ENCODE results near the gene ELOF1. TPM values are rescaled to one million over a fixed set of nuclear protein-coding genes. Genes with fewer than 3 reads are reported as not detected.

ELOF1 gene
- total and polyA plus RNA-seq, 2 of the 13 experiments (the other 11 are each of a cell fraction or from before 2014, with no cell fraction given) = 14.5 to 43.2 TPM

DNA sequence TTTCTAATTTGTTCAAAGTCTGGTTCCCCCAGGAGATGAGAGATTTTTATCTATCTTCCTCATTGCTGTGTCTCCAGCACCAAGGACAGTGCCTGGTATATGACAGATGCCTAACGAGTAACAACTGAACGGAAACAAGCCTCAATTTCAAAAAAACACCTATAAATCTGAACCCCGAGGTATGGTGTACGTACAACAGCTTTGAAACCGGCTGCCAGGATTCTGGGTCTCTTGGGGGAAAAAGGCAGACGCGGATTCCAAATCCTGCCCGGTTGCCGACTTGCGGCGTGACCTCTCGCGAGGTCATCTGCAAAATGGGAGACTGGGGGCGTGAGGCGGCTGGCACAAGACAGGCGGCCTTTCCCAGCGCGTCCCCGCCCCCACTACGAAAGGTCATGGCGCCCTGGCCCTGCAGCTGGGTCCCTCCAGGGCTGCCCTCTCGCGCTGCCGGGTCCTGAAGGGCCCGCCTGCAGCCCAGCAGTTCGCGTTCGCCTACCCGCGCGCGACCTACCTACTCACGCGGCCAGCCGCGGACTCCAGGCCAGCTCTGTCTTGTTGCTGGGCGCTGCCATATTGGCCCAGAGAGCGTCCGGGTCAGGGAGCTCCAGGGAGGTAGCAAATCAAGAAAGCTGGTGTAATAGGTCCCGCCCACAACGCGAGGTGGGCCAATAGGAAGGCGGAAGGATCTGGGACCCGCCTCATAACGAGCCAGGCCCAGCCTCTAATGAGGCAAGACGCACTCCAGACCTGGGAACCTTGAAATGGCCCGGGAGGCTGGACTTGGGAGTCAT is 30.3 kb downstream of the ELOF1 start, which contains the start of gene ECSIT (continued):
- TF ChIP-seq, protein P1, sequence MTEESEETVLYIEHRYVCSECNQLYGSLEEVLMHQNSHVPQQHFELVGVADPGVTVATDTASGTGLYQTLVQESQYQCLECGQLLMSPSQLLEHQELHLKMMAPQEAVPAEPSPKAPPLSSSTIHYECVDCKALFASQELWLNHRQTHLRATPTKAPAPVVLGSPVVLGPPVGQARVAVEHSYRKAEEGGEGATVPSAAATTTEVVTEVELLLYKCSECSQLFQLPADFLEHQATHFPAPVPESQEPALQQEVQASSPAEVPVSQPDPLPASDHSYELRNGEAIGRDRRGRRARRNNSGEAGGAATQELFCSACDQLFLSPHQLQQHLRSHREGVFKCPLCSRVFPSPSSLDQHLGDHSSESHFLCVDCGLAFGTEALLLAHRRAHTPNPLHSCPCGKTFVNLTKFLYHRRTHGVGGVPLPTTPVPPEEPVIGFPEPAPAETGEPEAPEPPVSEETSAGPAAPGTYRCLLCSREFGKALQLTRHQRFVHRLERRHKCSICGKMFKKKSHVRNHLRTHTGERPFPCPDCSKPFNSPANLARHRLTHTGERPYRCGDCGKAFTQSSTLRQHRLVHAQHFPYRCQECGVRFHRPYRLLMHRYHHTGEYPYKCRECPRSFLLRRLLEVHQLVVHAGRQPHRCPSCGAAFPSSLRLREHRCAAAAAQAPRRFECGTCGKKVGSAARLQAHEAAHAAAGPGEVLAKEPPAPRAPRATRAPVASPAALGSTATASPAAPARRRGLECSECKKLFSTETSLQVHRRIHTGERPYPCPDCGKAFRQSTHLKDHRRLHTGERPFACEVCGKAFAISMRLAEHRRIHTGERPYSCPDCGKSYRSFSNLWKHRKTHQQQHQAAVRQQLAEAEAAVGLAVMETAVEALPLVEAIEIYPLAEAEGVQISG (CRISPR knock-in tag; IDR thresholded peaks at IDR 0.05) = peak; percentile 59; the same call in 1 of the 2 replicates
- TF ChIP-seq MIXL1 (CRISPR knock-in tag; IDR thresholded peaks at IDR 0.05) (0 out of 2 replicates have a peak, but pooled peaks have one; percentile 29), NONO (IDR thresholded peaks at IDR 0.05) (no peak), NONO (CRISPR knock-in tag; conservative IDR thresholded peaks at IDR 0.05) (peak; percentile 86), ZFP82 (CRISPR knock-in tag; IDR thresholded peaks at IDR 0.05; ENCODE audit: borderline replicate concordance) (no peak), SP140L (CRISPR knock-in tag; IDR thresholded peaks at IDR 0.05; ENCODE audit: borderline replicate concordance) (no peak), CREM (IDR thresholded peaks at IDR 0.05) (peak; percentile 60), CREM (CRISPR knock-in tag; IDR thresholded peaks at IDR 0.05) (no peak), SP4 (CRISPR knock-in tag; IDR thresholded peaks at IDR 0.05) (peak; percentile 81), ZNF674 (CRISPR knock-in tag; IDR thresholded peaks at IDR 0.05; ENCODE audit: low read depth) (0 out of 2 replicates have a peak, but pooled peaks have one; percentile 71), ZNF839 (CRISPR knock-in tag; IDR thresholded peaks at IDR 0.05; ENCODE audit: borderline replicate concordance) (no peak), MLLT10 (CRISPR knock-in tag; IDR thresholded peaks at IDR 0.05) (no peak), SKI (IDR thresholded peaks at IDR 0.05; ENCODE audit: partially characterized antibody) (peak; percentile 53), ZNF644 (CRISPR knock-in tag; IDR thresholded peaks at IDR 0.05; ENCODE audit: low read depth) (no peak), GLI4 (CRISPR knock-in tag; IDR thresholded peaks at IDR 0.05; ENCODE audit: borderline replicate concordance) (no peak), GPN1 (CRISPR knock-in tag; IDR thresholded peaks at IDR 0.05; ENCODE audit: borderline replicate concordance) (no peak), HMG20A (CRISPR knock-in tag; IDR thresholded peaks at IDR 0.05; ENCODE audit: borderline replicate concordance) (no peak), ZNF513 (CRISPR knock-in tag; conservative IDR thresholded peaks at IDR 0.05) (0 out of 2 replicates have a peak, but pooled peaks have one; percentile 42)
- TF ChIP-seq, protein P2, sequence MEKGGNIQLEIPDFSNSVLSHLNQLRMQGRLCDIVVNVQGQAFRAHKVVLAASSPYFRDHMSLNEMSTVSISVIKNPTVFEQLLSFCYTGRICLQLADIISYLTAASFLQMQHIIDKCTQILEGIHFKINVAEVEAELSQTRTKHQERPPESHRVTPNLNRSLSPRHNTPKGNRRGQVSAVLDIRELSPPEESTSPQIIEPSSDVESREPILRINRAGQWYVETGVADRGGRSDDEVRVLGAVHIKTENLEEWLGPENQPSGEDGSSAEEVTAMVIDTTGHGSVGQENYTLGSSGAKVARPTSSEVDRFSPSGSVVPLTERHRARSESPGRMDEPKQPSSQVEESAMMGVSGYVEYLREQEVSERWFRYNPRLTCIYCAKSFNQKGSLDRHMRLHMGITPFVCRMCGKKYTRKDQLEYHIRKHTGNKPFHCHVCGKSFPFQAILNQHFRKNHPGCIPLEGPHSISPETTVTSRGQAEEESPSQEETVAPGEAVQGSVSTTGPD (CRISPR knock-in tag; IDR thresholded peaks at IDR 0.05) = no peak
- TF ChIP-seq, protein P3, sequence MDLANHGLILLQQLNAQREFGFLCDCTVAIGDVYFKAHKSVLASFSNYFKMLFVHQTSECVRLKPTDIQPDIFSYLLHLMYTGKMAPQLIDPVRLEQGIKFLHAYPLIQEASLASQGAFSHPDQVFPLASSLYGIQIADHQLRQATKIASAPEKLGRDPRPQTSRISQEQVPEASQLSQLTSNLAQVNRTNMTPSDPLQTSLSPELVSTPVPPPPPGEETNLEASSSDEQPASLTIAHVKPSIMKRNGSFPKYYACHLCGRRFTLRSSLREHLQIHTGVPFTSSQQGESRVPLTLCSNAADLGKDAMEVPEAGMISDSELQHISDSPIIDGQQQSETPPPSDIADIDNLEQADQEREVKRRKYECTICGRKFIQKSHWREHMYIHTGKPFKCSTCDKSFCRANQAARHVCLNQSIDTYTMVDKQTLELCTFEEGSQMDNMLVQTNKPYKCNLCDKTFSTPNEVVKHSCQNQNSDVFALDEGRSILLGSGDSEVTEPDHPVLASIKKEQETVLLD (CRISPR knock-in tag; IDR thresholded peaks at IDR 0.05; ENCODE audit: low read depth) = 0 out of 2 replicates have a peak, but pooled peaks have one; percentile 37
- TF ChIP-seq, protein P4, sequence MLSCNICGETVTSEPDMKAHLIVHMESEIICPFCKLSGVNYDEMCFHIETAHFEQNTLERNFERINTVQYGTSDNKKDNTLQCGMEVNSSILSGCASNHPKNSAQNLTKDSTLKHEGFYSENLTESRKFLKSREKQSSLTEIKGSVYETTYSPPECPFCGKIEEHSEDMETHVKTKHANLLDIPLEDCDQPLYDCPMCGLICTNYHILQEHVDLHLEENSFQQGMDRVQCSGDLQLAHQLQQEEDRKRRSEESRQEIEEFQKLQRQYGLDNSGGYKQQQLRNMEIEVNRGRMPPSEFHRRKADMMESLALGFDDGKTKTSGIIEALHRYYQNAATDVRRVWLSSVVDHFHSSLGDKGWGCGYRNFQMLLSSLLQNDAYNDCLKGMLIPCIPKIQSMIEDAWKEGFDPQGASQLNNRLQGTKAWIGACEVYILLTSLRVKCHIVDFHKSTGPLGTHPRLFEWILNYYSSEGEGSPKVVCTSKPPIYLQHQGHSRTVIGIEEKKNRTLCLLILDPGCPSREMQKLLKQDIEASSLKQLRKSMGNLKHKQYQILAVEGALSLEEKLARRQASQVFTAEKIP (CRISPR knock-in tag; IDR thresholded peaks at IDR 0.05; ENCODE audit: borderline replicate concordance) = no peak
